T-helper 2 cell (primary cell): ENCODE measurements around the gene SMIM1.

Experiments used
- DNase-seq, 5 experiments: peaks; one replicate each; pipeline versions ENCODE4 v3.0.0 to v3.0.0-alpha.2; 2012 to 2022

The SMIM1 gene

GRCh38 chr1:3822421-3822820, 49.9 kb downstream of the SMIM1 start:
- no peak for DNase-seq

GRCh38 chr1:3824650-3825049, 52.1 kb downstream of the SMIM1 start:
- no peak for DNase-seq

DNA sequence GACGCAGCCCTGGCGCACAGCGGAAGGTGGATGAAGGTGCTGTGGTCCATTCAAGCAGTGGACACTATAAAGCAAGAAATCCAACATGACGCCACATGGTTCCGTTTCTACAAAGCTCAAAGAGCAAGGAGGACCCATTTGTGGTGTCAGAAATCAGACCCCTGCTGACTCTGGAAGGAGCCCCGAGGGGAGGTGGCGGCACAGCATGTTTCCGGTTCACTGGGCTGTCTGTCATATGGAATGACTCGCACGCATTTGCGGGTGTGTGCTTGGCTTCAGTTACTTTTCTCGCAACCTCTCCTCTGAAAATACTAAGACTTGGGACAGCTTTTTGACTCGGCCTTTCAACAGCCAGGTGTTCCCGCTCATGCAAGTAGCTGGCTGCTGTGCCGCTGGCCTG, 52.8 kb downstream of the SMIM1 start:
- DNase-seq: no peak
